Measurements from ENCODE around the gene MTM1.

- TF ChIP-seq DPF2 (IDR thresholded peaks at IDR 0.05) (no peak), FOXA3 (CRISPR knock-in tag; conservative IDR thresholded peaks at IDR 0.05 in 1 of 2, IDR thresholded peaks at IDR 0.05 in 1 of 2) (no peak), CTCF (IDR thresholded peaks at IDR 0.05 in 2 of 3, conservative IDR thresholded peaks at IDR 0.05 in 1 of 3; ENCODE audit: insufficient read depth in 2 of 3, low read depth in 1 of 3, low read length in 3 of 3) (no peak), ZNF3 (CRISPR knock-in tag; IDR thresholded peaks at IDR 0.05) (no peak), ATF1 (CRISPR knock-in tag; IDR thresholded peaks at IDR 0.05) (no peak), ATF1 (tag; IDR thresholded peaks at IDR 0.05) (no peak), NR2C2 (CRISPR knock-in tag; IDR thresholded peaks at IDR 0.05) (no peak), NR2C2 (tag; IDR thresholded peaks at IDR 0.05) (no peak), GABPA (tag; conservative IDR thresholded peaks at IDR 0.05; ENCODE audit: low read depth) (no peak), CREB5 (CRISPR knock-in tag; IDR thresholded peaks at IDR 0.05) (no peak), MYC (IDR thresholded peaks at IDR 0.05; ENCODE audit: low read depth, low read length) (no peak), MYC (CRISPR knock-in tag; IDR thresholded peaks at IDR 0.05; ENCODE audit: borderline replicate concordance, low read depth) (no peak)
Measured at GRCh38 chrX:150525061-150525919, 43.1 kb upstream of the MTM1 start.
